ENCODE measurements around the gene TECTA.
"Not testable (repeated sequence)": the region's sequence is repeated elsewhere in the genome, so short reads cannot be mapped to it uniquely, and the experiment has no call there.

TECTA gene

GRCh38 chr11:121235057-121235456 is 134.0 kb downstream of the TECTA start:
- no peak for DNase-seq

- no peak for DNase-seq
Observed at GRCh38 chr11:121236115-121237001, 135.3 kb downstream of the TECTA start.

GRCh38 chr11:121237247-121237646 is 136.2 kb downstream of the TECTA start:
- not testable (repeated sequence) for DNase-seq

GRCh38 chr11:121237686-121238658 is 136.9 kb downstream of the TECTA start:
- DNase-seq, result no peak

GRCh38 chr11:121238956-121239355 is 137.9 kb downstream of the TECTA start:
- no peak for DNase-seq

- not testable (repeated sequence) for DNase-seq
Observed at GRCh38 chr11:121240001-121240400, 139.0 kb downstream of the TECTA start.

DNA sequence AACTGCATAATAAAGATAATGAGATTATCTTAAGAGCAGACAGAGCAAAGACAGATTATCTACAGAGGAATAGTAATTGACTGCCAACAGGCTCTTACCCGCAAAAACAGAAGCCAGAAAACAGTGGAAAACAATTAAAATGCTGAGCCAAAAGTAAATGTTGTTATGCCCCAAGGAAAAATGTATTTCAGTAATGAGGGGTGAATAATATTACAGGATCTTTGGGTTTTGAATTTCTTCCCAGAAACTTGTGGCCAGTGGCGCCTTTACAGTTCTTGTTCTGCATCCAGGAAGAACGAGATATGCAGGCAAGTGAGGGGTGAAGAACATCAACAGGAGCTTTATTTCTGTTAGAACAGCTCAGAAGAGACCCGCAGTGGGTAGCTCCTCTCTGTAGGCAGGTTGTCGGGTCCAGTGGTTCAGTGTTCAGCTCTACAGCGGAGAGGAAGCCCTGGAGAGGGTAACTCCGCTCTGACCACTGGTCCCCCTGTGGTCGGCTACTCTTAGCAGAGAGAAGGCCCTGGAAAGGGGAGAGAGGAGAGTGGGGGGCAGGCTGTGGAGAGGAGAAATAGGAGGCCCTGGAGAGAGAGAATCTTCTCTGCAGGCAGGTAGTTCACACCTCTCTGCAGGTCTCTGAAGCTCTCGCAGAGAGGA is 139.7 kb downstream of the TECTA start:
- no peak for DNase-seq

Data from OCI-M1 (cell line).